Neuronal stem cell (in vitro differentiated cells): ENCODE data around the gene RTKN2.

Source experiments
- DNase-seq: peaks from one replicate; pipeline ENCODE4 v3.0.0-alpha.2; 2013; ENCODE audit warnings: low spot score
- H2AFZ ChIP-seq: one replicate; pipeline ENCODE4 v1.6.1; 2013; ENCODE audit warnings: mild to moderate bottlenecking, low read length, inconsistent platforms
- H2AK5ac ChIP-seq: 2 replicates; pipeline ENCODE4 v1.6.1; 2013; ENCODE audit warnings: low read depth, mild to moderate bottlenecking, inconsistent platforms, low read length, moderate library complexity, mixed read lengths
- H2BK120ac ChIP-seq: 2 replicates; pipeline ENCODE4 v1.6.1; 2013; ENCODE audit warnings: low read depth, mild to moderate bottlenecking, inconsistent platforms, low read length, moderate library complexity, mixed read lengths
- H2BK12ac ChIP-seq: one replicate; pipeline ENCODE4 v1.6.1; 2013; ENCODE audit warnings: low read length, inconsistent platforms
- H2BK15ac ChIP-seq: 2 replicates; pipeline ENCODE4 v1.6.1; 2013; ENCODE audit warnings: mild to moderate bottlenecking, low read length, inconsistent platforms, mixed read lengths
- H2BK5ac ChIP-seq: one replicate; pipeline ENCODE4 v1.6.1; 2013; ENCODE audit warnings: inconsistent platforms, mild to moderate bottlenecking, low read length, moderate library complexity
- H3K14ac ChIP-seq: one replicate; pipeline ENCODE4 v1.6.1; 2013; ENCODE audit warnings: low read length, inconsistent platforms
- H3K18ac ChIP-seq: 2 replicates; pipeline ENCODE4 v1.6.1; 2013; ENCODE audit warnings: low read length, inconsistent platforms
- H3K23ac ChIP-seq: 2 replicates; pipeline ENCODE4 v1.6.1; 2013; ENCODE audit warnings: low read depth, mild to moderate bottlenecking, mixed read lengths, low read length, inconsistent platforms; ENCODE audit not compliant: poor library complexity
- H3K27ac ChIP-seq: replicated peaks from 3 replicates; pipeline ENCODE4 v1.5.1; 2013; ENCODE audit warnings: low read length, inconsistent platforms
- H3K27me3 ChIP-seq, 3 experiments: 2 replicates each; pipeline ENCODE4 v1.6.1; 2013; ENCODE audit warnings: low read length in 3 of 3, mild to moderate bottlenecking in 2 of 3, inconsistent platforms in 1 of 3, low read depth in 1 of 3, mixed read lengths in 1 of 3, moderate library complexity in 1 of 3; ENCODE audit not compliant: control insufficient read depth in 3 of 3, insufficient read depth in 3 of 3
- H3K36me3 ChIP-seq, 2 donors: replicated peaks in 1 of 2; 2 replicates each; pipeline ENCODE4 v1.6.1; 2013; ENCODE audit warnings: low read length in 2 of 2; ENCODE audit not compliant: control insufficient read depth in 2 of 2, insufficient read depth in 2 of 2
- H3K4ac ChIP-seq: 2 replicates; pipeline ENCODE4 v1.6.1; 2013; ENCODE audit warnings: inconsistent platforms, mild to moderate bottlenecking, low read length, moderate library complexity
- H3K4me1 ChIP-seq, 2 donors: 1 replicate in 1 of 2; 2 replicates in 1 of 2; pipeline ENCODE4 v1.6.1; 2013; ENCODE audit warnings: low read length in 2 of 2, low read depth in 1 of 2; ENCODE audit not compliant: control insufficient read depth in 2 of 2, insufficient read depth in 1 of 2
- H3K4me2 ChIP-seq: one replicate; pipeline ENCODE4 v1.6.1; 2013; ENCODE audit warnings: mild to moderate bottlenecking, low read length, inconsistent platforms; ENCODE audit not compliant: insufficient read depth, poor library complexity, severe bottlenecking
- H3K4me3 ChIP-seq, 2 donors: 2 replicates each; pipeline ENCODE4 v1.5.1; 2013; ENCODE audit warnings: low read length in 2 of 2, mild to moderate bottlenecking in 2 of 2, inconsistent platforms in 1 of 2, moderate library complexity in 1 of 2
- H3K79me1 ChIP-seq: one replicate; pipeline ENCODE4 v1.6.1; 2013; ENCODE audit warnings: low read depth, mild to moderate bottlenecking, inconsistent platforms, low read length, moderate library complexity
- H3K9ac ChIP-seq: one replicate; pipeline ENCODE4 v1.6.1; 2013; ENCODE audit warnings: mild to moderate bottlenecking, low read depth, low read length, inconsistent platforms; ENCODE audit not compliant: poor library complexity
- H3K9me3 ChIP-seq, 2 donors: replicated peaks in 1 of 2; 2 replicates each; pipeline versions ENCODE3 to v1.6.1; 2013; ENCODE audit warnings: low read length in 2 of 2, mild to moderate bottlenecking in 2 of 2, inconsistent platforms in 1 of 2, low read depth in 1 of 2, mixed read lengths in 1 of 2, moderate library complexity in 1 of 2; ENCODE audit not compliant: control insufficient read depth in 2 of 2, insufficient read depth in 1 of 2
- H4K8ac ChIP-seq: one replicate; pipeline ENCODE4 v1.6.1; 2013; ENCODE audit warnings: low read depth, mild to moderate bottlenecking, inconsistent platforms, low read length, moderate library complexity
- H4K91ac ChIP-seq: one replicate; pipeline ENCODE4 v1.6.1; 2013; ENCODE audit warnings: low read length, low read depth, mild to moderate bottlenecking, inconsistent platforms; ENCODE audit not compliant: poor library complexity
- WGBS, 2 donors: extraction: QIAGEN DNeasy Blood & Tissue Kit; methylation state at CpG; one replicate each; pipeline ENCODE4 v1.1.7; 2013; ENCODE audit warnings: missing lambda C conversion rate in 2 of 2, mixed read lengths in 1 of 2; ENCODE audit not compliant: insufficient read length in 2 of 2, insufficient replicate concordance in 1 of 2; ENCODE audit errors: extremely low coverage in 2 of 2; 5-methylcytosine and 5-hydroxymethylcytosine counted together

RTKN2 gene

DNA sequence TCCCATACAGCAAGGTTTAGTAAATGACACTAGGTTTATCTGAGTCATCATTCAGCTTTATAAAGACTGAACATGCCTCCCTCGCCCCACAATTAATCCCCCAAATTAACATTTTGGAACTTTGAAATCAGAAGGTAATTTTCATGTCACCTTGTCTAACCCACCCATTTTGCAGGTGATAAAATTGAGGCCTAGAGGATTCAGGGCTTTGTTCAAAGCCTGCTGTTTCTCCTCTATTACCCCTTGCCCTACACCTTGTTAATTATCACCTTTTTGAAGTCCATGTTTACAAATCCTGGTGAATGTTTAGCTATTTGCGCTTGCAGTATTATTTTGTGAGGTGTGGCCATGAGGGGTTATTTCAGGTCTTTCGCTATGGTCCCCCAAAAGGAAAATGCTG, 120.5 kb downstream of the RTKN2 start:
- Histone ChIP-seq H3K14ac (no peak overlapping the region), H3K23ac (no peak overlapping the region), H2AK5ac (no peak overlapping the region), H3K9ac (no peak overlapping the region), H3K27ac (no peak overlapping the region), H2AFZ (no peak overlapping the region), H3K4me2 (no peak overlapping the region), H3K4me1 (no peaks in the 10 kb centered on the region), H3K4ac (no peak overlapping the region), H4K8ac (no peak overlapping the region), H3K79me1 (no peaks in the 10 kb centered on the region), H3K36me3 (no peaks in the 10 kb centered on the region), H2BK5ac (no peak overlapping the region), H3K4me3 (no peak overlapping the region), H2BK15ac (no peak overlapping the region), H2BK120ac (no peak overlapping the region), H4K91ac (no peak overlapping the region), H3K18ac (no peak overlapping the region), H2BK12ac (no peak overlapping the region), H3K9me3 (peaks cover 0 to 2% of the 10 kb centered on the region in 2 donors), H3K27me3 (no peaks in the 10 kb centered on the region)
- WGBS, 2 donors, result no CpG with 5 or more reads among the region's 3 CpGs
- no peak for DNase-seq

DNA sequence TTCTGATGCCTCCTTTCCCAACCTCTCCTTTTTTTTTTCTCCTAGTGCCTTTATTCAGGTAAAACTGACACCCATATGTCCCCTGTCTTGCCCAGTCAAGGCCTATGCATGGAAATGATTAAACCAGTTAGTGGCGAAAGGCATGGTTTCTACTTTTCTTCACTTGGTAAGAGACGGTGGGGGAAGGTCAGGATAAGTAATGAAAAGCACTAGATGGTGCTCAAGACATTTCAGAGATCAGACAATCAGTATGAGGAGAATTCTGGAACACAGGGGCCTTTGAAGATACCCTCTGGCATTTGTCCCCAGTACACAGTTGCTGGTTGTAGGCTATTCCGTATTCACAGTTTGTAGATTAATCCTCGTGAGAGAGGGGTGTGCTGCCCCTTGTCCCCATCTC, 121.2 kb downstream of the RTKN2 start:
- Histone ChIP-seq H3K4me1 (no peaks in the 10 kb centered on the region), H3K14ac (no peak overlapping the region), H3K27me3 (no peaks in the 10 kb centered on the region), H2BK15ac (no peak overlapping the region), H3K18ac (no peak overlapping the region), H2BK5ac (no peak overlapping the region), H3K79me1 (no peaks in the 10 kb centered on the region), H4K91ac (no peak overlapping the region), H3K36me3 (no peaks in the 10 kb centered on the region), H2AFZ (no peak overlapping the region), H2BK12ac (no peak overlapping the region), H3K9ac (no peak overlapping the region), H2AK5ac (no peak overlapping the region), H3K4me3 (no peak overlapping the region), H3K9me3 (peaks cover 0 to 4% of the 10 kb centered on the region in 2 donors), H3K23ac (no peak overlapping the region), H2BK120ac (no peak overlapping the region), H3K4ac (no peak overlapping the region), H3K4me2 (no peak overlapping the region), H4K8ac (no peak overlapping the region), H3K27ac (no peak overlapping the region)
- no peak for DNase-seq
- WGBS, 2 donors, result no CpG with 5 or more reads among the region's 4 CpGs

DNA sequence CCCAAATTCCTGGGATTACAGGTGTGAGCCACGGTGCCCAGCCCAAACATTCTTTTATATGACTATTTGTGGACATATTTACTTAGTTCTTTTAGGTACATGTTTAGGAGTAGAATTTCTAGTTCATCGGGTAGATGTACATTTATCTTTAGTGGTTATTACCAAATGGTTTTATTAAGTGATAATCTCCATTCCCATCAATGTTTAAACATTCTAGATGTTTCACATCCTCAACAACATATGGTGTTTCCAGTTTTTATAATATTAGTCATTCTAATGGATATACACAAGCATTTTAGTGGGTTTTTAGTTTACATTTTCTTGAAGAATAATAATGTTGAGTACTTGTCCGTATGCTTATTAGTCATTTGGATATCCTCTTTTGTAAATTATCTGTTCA, 131.7 kb downstream of the RTKN2 start:
- DNase-seq, result no peak
- WGBS, 2 donors, result no CpG with 5 or more reads among the region's 3 CpGs
- H2BK5ac ChIP-seq, result no peak overlapping the region

DNA sequence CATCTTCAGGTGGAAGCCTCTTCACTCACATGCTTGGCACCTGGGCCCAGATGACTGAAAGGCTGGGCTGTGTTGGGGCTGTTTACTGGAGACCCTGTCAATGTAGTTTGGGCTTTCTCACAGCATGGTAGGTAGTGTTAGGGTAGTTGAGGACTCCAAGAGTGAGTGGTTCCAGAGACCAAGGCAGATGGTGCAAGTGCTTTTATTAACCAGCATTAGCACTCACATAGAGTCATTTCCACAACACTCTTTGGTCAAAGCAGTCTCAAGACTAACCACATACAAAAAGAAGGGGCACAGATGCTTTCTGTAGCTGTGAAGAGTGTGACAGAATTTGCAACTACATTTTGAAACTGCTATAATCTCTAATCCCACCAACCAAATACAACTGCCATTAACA, 135.0 kb downstream of the RTKN2 start:
- Histone ChIP-seq H2AFZ (no peak overlapping the region), H2AK5ac (no peak overlapping the region), H3K4me2 (no peak overlapping the region), H2BK120ac (no peak overlapping the region), H3K36me3 (no peaks in the 10 kb centered on the region), H4K91ac (no peak overlapping the region), H3K18ac (no peak overlapping the region), H3K14ac (no peak overlapping the region), H3K79me1 (no peaks in the 10 kb centered on the region), H3K23ac (no peak overlapping the region), H3K9me3 (no peaks in the 10 kb centered on the region), H4K8ac (no peak overlapping the region), H3K4me1 (no peaks in the 10 kb centered on the region), H3K4ac (no peak overlapping the region), H3K4me3 (no peak overlapping the region), H2BK15ac (no peak overlapping the region), H2BK12ac (no peak overlapping the region), H3K9ac (no peak overlapping the region), H3K27ac (no peak overlapping the region), H3K27me3 (no peaks in the 10 kb centered on the region), H2BK5ac (no peak overlapping the region)
- no peak for DNase-seq

More for the DNA sequence above, 131.7 kb downstream of the RTKN2 start:
- H3K4ac ChIP-seq, result no peak overlapping the region
- no peak overlapping the region for H2BK12ac ChIP-seq
- H2BK15ac ChIP-seq, result no peak overlapping the region
- H2AFZ ChIP-seq, result no peak overlapping the region
- no peaks in the 10 kb centered on the region for H3K9me3 ChIP-seq
- H4K8ac ChIP-seq, result no peak overlapping the region
- no peak overlapping the region for H3K14ac ChIP-seq
- no peaks in the 10 kb centered on the region for H3K4me1 ChIP-seq
- H3K4me3 ChIP-seq, result no peak overlapping the region
- H3K9ac ChIP-seq, result no peak overlapping the region
- H3K36me3 ChIP-seq, result no peaks in the 10 kb centered on the region
- H3K79me1 ChIP-seq, result no peaks in the 10 kb centered on the region
- no peak overlapping the region for H3K27ac ChIP-seq
- no peak overlapping the region for H3K23ac ChIP-seq
- H4K91ac ChIP-seq, result no peak overlapping the region
- no peaks in the 10 kb centered on the region for H3K27me3 ChIP-seq
- H2AK5ac ChIP-seq, result no peak overlapping the region
- no peak overlapping the region for H3K4me2 ChIP-seq
- no peak overlapping the region for H2BK120ac ChIP-seq
- no peak overlapping the region for H3K18ac ChIP-seq
